GM12878 (cell line): ENCODE data around the gene ANGPTL2. TPM values are rescaled to one million over a fixed set of nuclear protein-coding genes. Genes with fewer than 3 reads are reported as not detected.

Experiments
- ATAC-seq: fragments of 200-7000 bp; cut with Tn5 transposase; 3 replicates; pipeline ENCODE4 v1.9.1; 2020; ENCODE audit warnings: mild to moderate bottlenecking, moderate library complexity
- BruUV-seq: library from RNA; stranded (reverse); fragments of 400-500 nt; replicated peaks from 2 replicates; lab custom pipeline; 2021; lab: Mats Ljungman, UMichigan
- CTCF ChIA-PET: fragments of 300-600 bp; sonication (Branson Sonifier 250); formaldehyde crosslinking; extraction: SDS; loops from one replicate; lab custom pipeline; 2021; ENCODE audit warnings: inconsistent platforms; lab: Yijun Ruan, JAX
- POLR2A ChIA-PET: fragments of 350-600 bp; formaldehyde crosslinking; extraction: SDS; loops from one replicate; lab custom pipeline; 2021; ENCODE audit warnings: inconsistent platforms; lab: Charles Lee
- RAD21 ChIA-PET: fragments of 300-600 bp; sonication (Branson Sonifier 250); formaldehyde crosslinking; loops from one replicate; lab custom pipeline; 2023; ENCODE audit warnings: antibody characterized with exemption; ENCODE audit not compliant: unreplicated experiment; lab: Charles Lee
- SMC1A ChIA-PET: fragments of 300-600 bp; sonication (Branson Sonifier 250); formaldehyde crosslinking; loops from one replicate; lab custom pipeline; 2023; ENCODE audit not compliant: unreplicated experiment, uncharacterized antibody; lab: Charles Lee
- DNase-seq: peaks from one replicate; pipeline ENCODE4 v3.0.0-alpha.2; 2011; ENCODE audit warnings: low read depth, low spot score
- FAIRE-seq: peaks from 3 replicates; lab custom pipeline; 2011; peaks lifted over from hg19 to GRCh38; lab: Jason Lieb, UNC
- H2AFZ ChIP-seq: 2 replicates; pipeline ENCODE4 v1.6.0; 2011; ENCODE audit warnings: low read depth, low read length, control low read depth; ENCODE audit not compliant: control insufficient read depth
- H3K27ac ChIP-seq: 2 replicates; pipeline ENCODE4 v1.5.1; 2011; ENCODE audit warnings: control low read depth; ENCODE audit not compliant: control insufficient read depth, insufficient read depth
- H3K27me3 ChIP-seq, 2 experiments: replicated peaks in 1 of 2; 2 replicates each; pipeline versions ENCODE4 v1.6.0 to v1.6.1; 2011; ENCODE audit warnings: low read length in 1 of 2; ENCODE audit not compliant: control insufficient read depth in 2 of 2, insufficient read depth in 2 of 2
- H3K36me3 ChIP-seq, 2 experiments: 2 replicates each; pipeline ENCODE4 v1.5.1; 2011; ENCODE audit warnings: low read length in 1 of 2; ENCODE audit not compliant: control insufficient read depth in 2 of 2, insufficient read depth in 2 of 2
- H3K4me1 ChIP-seq: 2 replicates; pipeline ENCODE4 v1.6.1; 2011; ENCODE audit warnings: mild to moderate bottlenecking, low read length, moderate library complexity, mixed read lengths; ENCODE audit not compliant: control insufficient read depth, insufficient read depth
- H3K4me2 ChIP-seq: 2 replicates; pipeline ENCODE4 v1.6.0; 2011; ENCODE audit warnings: control low read depth; ENCODE audit not compliant: control insufficient read depth, insufficient read depth
- H3K4me3 ChIP-seq: fragments of 200-600 bp; sonication (generic); 2 replicates; pipeline ENCODE4 v1.5.1; 2016
- H3K79me2 ChIP-seq: 2 replicates; pipeline ENCODE4 v1.6.0; 2011; ENCODE audit warnings: low read length; ENCODE audit not compliant: control insufficient read depth, insufficient read depth
- H3K9ac ChIP-seq: 2 replicates; pipeline ENCODE4 v1.8.0; 2011; ENCODE audit warnings: low read length, control low read depth, mixed read lengths; ENCODE audit not compliant: control insufficient read depth, insufficient read depth
- H3K9me3 ChIP-seq: replicated peaks from 3 replicates; pipeline ENCODE4 v1.5.1; 2011; ENCODE audit warnings: mild to moderate bottlenecking, low read length; ENCODE audit not compliant: control insufficient read depth, insufficient read depth
- H4K20me1 ChIP-seq: 2 replicates; pipeline ENCODE4 v1.6.0; 2011; ENCODE audit not compliant: control insufficient read depth, insufficient read depth
- CBX3 ChIP-seq: fragments of 200-600 bp; sonication (generic); IDR thresholded peaks from 2 replicates; pipeline ENCODE4 v1.6.1; 2016; ENCODE audit warnings: low read depth, borderline replicate concordance
- CEBPZ ChIP-seq: fragments of 150-350 bp; IDR thresholded peaks from 2 replicates; pipeline ENCODE4 v1.6.1; 2016; ENCODE audit warnings: low read depth, low read length
- HCFC1 ChIP-seq: fragments of 150-350 bp; IDR thresholded peaks from 2 replicates; pipeline ENCODE4 v1.6.1; 2014; ENCODE audit warnings: low read length
- HDGF ChIP-seq: fragments of 450-650 bp; IDR thresholded peaks from 2 replicates; pipeline ENCODE4 v1.6.1; 2016; ENCODE audit warnings: antibody characterized with exemption
- RAD51 ChIP-seq: fragments of 450-650 bp; IDR thresholded peaks from 2 replicates; pipeline ENCODE4 v1.6.1; 2016; ENCODE audit warnings: moderate library complexity, mild to moderate bottlenecking, inconsistent platforms
- RBBP5 ChIP-seq: fragments of 200-600 bp; sonication (generic); conservative IDR thresholded peaks from 2 replicates; pipeline ENCODE4 v1.6.1; 2016
- RFX5 ChIP-seq: IDR thresholded peaks from 2 replicates; pipeline ENCODE4 v1.6.1; 2011; ENCODE audit warnings: low read depth, low read length, improper control_type of control experiment
- RUNX3 ChIP-seq: IDR thresholded peaks from 2 replicates; pipeline ENCODE4 v1.6.1; 2012; ENCODE audit warnings: low read length, inconsistent platforms
- SIX5 ChIP-seq: IDR thresholded peaks from 2 replicates; pipeline ENCODE4 v1.6.1; 2011; ENCODE audit warnings: mild to moderate bottlenecking, low read depth, low read length, moderate library complexity; ENCODE audit not compliant: severe bottlenecking
- TBL1XR1 ChIP-seq: IDR thresholded peaks from 2 replicates; pipeline ENCODE4 v1.6.1; 2012; ENCODE audit warnings: low read depth, low read length, improper control_type of control experiment
- ZZZ3 ChIP-seq: IDR thresholded peaks from 2 replicates; pipeline ENCODE4 v1.6.1; 2011; ENCODE audit warnings: low read depth; ENCODE audit not compliant: control insufficient read depth, insufficient read length
- WGBS: methylation state at CpG from one replicate; pipeline ENCODE4 v1.1.6; 2016; ENCODE audit warnings: low lambda C conversion rate; ENCODE audit not compliant: insufficient replicate concordance, insufficient coverage; ENCODE audit errors: missing lambda C conversion rate; 5-methylcytosine and 5-hydroxymethylcytosine counted together
- in situ Hi-C: fragments of 300-500 bp; cut with MboI; formaldehyde crosslinking; loops from 9 replicates; pipeline ENCODE4 v1.14.3; 2018; ENCODE audit warnings: mixed read lengths
- intact Hi-C: fragments of 100-400 bp; cut with micrococcal nuclease; formaldehyde crosslinking; loops from one replicate; pipeline ENCODE4 v1.14.2; 2022; ENCODE audit not compliant: unreplicated experiment
- polyA plus RNA-seq, 11 experiments: library from polyadenylated mRNA; depleted of rRNA in 4 of 11; unstranded in 6 of 11; stranded (reverse) in 5 of 11; fragments of >200 nt; fragmentation: Nextera tagmentation in 4 of 11; fragmentation: Illumina TruSeq in 1 of 11; extraction: Ambion mirVana in 4 of 11; extraction: Trizol in 1 of 11; gene quantifications; 1 replicate in 1 of 11; 2 replicates in 10 of 11; pipeline versions ENCODE4 v1.2.1 to v1.2.3, GENCODE V29; 2011 to 2016; ENCODE audit warnings: inconsistent platforms in 2 of 11, missing spikeins in 2 of 11, low read depth in 1 of 11
- total RNA-seq, 4 experiments: library from RNA; depleted of rRNA in 3 of 4; stranded (reverse); fragments of >200 nt in 3 of 4; fragmentation: Illumina TruSeq in 1 of 4; extraction: Trizol in 1 of 4; gene quantifications; 2 replicates each; pipeline versions ENCODE4 v1.2.1 to v1.2.3, GENCODE V29; 2013 to 2021
- TF ChIP-seq, protein P1 (sequence below): fragments of 450-650 bp; formaldehyde crosslinking; IDR thresholded peaks from 2 replicates; pipeline ENCODE4 v1.5.0; 2022; ENCODE audit warnings: mild to moderate bottlenecking, missing genetic modification characterization
- TF ChIP-seq, protein P2 (sequence below): IDR thresholded peaks from 2 replicates; pipeline ENCODE4 v1.6.1; 2012; ENCODE audit warnings: low read length, inconsistent platforms

The ANGPTL2 gene
- total and polyA plus RNA-seq, 10 of the 15 experiments (the other 5 are each of a cell fraction or from before 2014, with no cell fraction given), result 0.13 to 2.6 (median 0.82) TPM; not detected in 1

- TF ChIP-seq TBL1XR1 (no peak), RFX5 (no peak), HCFC1 (no peak), SIX5 (no peak)
These were observed 8.5 kb upstream of the ANGPTL2 start (continued) for GRCh38 chr9:127130661-127131538.

GRCh38 chr9:127130235-127130634, 7.8 kb upstream of the ANGPTL2 start:
- no peaks in the 10 kb centered on the region for H3K27me3 ChIP-seq
- intact Hi-C loops (no loop called here), in situ Hi-C loops (no loop called here)
- ATAC-seq, result no peak
- RAD21 ChIA-PET, result no interaction called here
- H3K79me2 ChIP-seq, result no peaks in the 10 kb centered on the region
- CTCF ChIA-PET, result interaction anchor here (0.7 kb wide), 1 partner anchor 40 kb away, joined by 3 read pairs; no protein-coding TSS in a partner anchor
- no TSS peak for BruUV-seq
- H3K36me3 ChIP-seq, result no peaks in the 10 kb centered on the region
- H2AFZ ChIP-seq, result no peak overlapping the region
- POLR2A ChIA-PET, result interaction anchor here (0.7 kb wide), 1 partner anchor 9 kb away, joined by 3 read pairs; no protein-coding TSS in a partner anchor
- no peaks in the 10 kb centered on the region for H3K4me1 ChIP-seq
- no peak for DNase-seq
- H3K9ac ChIP-seq, result no peak overlapping the region
- H3K4me3 ChIP-seq, result no peak overlapping the region
- FAIRE-seq, result no peak
- 75% methylated on average over 2 of the region's 2 CpGs for WGBS
- no peak overlapping the region for H3K27ac ChIP-seq
- H3K4me2 ChIP-seq, result no peak overlapping the region
- H3K9me3 ChIP-seq, result no peaks in the 10 kb centered on the region
- SMC1A ChIA-PET, result interaction anchor here (1.4 to 3.3 kb wide), 6 partner anchors 9 to 125 kb away, joined by 3 to 9 read pairs (median 6); no protein-coding TSS in a partner anchor
- no peaks in the 10 kb centered on the region for H4K20me1 ChIP-seq
- TF ChIP-seq RAD51 (no peak), ZZZ3 (no peak), RBBP5 (no peak), RUNX3 (no peak), CBX3 (no peak), HDGF (no peak), CEBPZ (no peak)
- TF ChIP-seq, protein P1, sequence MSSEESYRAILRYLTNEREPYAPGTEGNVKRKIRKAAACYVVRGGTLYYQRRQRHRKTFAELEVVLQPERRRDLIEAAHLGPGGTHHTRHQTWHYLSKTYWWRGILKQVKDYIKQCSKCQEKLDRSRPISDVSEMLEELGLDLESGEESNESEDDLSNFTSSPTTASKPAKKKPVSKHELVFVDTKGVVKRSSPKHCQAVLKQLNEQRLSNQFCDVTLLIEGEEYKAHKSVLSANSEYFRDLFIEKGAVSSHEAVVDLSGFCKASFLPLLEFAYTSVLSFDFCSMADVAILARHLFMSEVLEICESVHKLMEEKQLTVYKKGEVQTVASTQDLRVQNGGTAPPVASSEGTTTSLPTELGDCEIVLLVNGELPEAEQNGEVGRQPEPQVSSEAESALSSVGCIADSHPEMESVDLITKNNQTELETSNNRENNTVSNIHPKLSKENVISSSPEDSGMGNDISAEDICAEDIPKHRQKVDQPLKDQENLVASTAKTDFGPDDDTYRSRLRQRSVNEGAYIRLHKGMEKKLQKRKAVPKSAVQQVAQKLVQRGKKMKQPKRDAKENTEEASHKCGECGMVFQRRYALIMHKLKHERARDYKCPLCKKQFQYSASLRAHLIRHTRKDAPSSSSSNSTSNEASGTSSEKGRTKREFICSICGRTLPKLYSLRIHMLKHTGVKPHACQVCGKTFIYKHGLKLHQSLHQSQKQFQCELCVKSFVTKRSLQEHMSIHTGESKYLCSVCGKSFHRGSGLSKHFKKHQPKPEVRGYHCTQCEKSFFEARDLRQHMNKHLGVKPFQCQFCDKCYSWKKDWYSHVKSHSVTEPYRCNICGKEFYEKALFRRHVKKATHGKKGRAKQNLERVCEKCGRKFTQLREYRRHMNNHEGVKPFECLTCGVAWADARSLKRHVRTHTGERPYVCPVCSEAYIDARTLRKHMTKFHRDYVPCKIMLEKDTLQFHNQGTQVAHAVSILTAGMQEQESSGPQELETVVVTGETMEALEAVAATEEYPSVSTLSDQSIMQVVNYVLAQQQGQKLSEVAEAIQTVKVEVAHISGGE (CRISPR knock-in tag), result no peak
- TF ChIP-seq, protein P2, sequence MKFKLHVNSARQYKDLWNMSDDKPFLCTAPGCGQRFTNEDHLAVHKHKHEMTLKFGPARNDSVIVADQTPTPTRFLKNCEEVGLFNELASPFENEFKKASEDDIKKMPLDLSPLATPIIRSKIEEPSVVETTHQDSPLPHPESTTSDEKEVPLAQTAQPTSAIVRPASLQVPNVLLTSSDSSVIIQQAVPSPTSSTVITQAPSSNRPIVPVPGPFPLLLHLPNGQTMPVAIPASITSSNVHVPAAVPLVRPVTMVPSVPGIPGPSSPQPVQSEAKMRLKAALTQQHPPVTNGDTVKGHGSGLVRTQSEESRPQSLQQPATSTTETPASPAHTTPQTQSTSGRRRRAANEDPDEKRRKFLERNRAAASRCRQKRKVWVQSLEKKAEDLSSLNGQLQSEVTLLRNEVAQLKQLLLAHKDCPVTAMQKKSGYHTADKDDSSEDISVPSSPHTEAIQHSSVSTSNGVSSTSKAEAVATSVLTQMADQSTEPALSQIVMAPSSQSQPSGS, result no peak
